NCI-H345 treated with DMSO at 0.1 percent for 48 hours (cell line): ENCODE data around the gene SLC49A4.

ENCODE experiments used
- DNase-seq: peaks from one replicate; lab custom pipeline; 2025; ENCODE audit not compliant: unreplicated experiment; lab: John Stamatoyannopoulos, UW

Gene SLC49A4

DNA sequence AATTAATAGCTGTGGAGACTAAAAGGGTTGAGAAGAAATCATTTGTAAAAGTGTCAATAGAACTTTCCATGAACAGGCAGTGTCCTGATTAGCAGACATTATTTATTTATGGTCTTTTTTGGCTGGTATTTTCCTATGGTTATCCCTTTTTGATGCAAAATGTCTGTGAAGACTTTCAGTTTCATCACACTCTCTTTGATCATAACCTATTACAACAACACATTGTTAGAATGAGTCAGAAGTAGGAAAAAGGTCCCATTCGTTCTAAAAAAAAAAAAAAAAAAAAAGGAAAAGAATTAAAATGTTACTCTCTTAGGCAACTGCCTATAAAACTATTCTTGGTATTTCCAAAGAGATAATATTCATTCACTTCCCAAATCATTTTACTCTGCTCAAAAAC, 62.1 kb downstream of the SLC49A4 start:
- no peak for DNase-seq

GRCh38 chr3:122858373-122858772, 63.5 kb downstream of the SLC49A4 start:
- no peak for DNase-seq

- DNase-seq, result no peak
Measured at GRCh38 chr3:122859021-122859805, 64.3 kb downstream of the SLC49A4 start.

- DNase-seq, result no peak
Measured at GRCh38 chr3:122862381-122862780, 67.5 kb downstream of the SLC49A4 start.

DNA sequence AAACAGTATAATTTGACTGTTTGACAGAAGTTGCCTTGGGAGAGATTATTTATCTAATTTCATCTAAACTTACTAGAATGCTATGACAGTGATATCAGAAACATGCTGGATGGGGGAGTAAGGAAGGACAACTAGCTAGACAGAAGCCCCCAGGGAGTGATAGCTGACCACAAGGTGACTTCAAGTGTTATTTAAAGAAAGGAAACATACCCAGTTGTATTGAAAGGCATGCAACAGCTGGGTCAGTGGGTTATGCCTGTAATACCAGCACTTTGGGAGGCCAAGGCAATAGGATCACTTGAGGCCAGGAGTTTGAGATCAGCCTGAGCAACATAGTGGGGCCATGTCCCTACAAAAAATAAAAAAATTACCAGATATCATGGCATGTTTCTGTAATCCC, 69.6 kb downstream of the SLC49A4 start:
- DNase-seq, result no peak

DNA sequence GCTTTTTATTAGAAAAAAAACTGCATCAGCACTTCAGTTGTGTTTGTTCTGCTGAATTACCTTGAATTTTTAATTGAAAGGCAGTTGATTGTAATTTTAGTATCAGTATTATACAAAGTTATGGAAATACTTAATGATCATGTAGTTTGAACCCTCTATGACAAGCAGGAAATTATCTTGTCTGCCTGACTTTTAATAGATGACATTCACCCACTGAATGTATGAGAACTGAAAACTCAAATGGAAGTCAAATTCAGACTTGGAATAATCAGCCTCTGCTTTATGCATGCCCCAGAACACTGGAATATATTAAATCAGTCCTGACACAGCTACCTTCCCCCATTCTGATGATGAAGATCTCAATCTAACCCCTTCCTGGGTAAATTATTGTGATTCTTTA, 73.5 kb downstream of the SLC49A4 start:
- no peak for DNase-seq

DNA sequence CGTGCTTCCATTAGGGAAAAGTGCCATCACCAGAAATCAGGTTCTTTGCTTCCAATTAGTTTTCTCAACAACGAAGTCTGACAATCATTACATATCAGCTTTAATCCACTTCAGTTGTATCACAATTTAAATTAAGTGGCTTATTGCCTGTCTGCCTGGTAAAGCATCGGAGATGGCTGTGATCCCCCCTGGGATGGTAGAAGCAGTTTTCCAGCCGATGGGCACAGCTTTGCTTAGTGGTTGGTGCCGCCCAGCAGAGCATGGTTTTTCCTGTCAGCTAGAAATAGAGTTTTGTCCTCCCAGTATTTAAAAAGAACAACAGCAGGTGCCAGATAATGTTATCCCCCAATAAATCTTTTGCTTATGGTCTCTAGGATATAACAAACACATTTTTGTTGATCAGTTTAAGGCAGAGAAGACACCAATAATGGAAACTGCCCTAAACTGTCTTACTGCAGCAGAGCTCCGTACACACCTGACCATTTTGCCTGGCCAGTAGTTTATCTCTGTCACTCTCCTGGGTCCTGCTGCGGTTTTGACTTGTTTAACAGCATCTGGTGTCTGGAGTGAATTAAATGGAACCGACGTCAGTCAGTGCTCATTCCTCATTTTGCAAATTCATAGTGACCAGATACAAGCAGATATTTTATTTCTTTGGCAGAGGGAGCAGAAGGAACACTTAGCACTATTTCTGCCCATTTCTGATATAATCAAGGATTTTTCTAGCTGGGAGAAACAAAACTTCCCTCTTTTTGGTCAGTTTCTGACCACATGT, 79.1 kb downstream of the SLC49A4 start:
- DNase-seq, result no peak

- DNase-seq, result no peak
Measured at GRCh38 chr3:122875547-122876127, 80.8 kb downstream of the SLC49A4 start.

DNA sequence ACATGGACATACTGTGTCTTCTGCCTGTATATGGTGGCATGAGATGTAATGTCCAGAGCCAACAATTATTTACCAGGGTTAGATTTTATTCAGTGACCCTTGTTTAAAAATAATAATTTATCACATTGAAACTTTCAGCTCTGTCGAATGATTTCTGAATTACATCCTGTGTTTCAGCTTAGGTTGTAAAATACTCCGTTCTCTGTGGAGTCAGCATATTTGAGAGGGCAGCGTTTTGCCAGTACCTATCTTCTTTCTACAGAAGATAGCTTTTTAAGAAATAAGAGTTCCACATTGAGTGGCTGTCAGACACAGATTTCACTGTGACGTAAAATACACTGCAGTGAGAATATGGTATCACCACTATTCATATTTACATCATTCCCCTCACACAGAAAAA, 85.3 kb downstream of the SLC49A4 start:
- no peak for DNase-seq

GRCh38 chr3:122880624-122881023, 85.8 kb downstream of the SLC49A4 start:
- no peak for DNase-seq

- no peak for DNase-seq
Measured at GRCh38 chr3:122882361-122882947, 87.6 kb downstream of the SLC49A4 start.

DNA sequence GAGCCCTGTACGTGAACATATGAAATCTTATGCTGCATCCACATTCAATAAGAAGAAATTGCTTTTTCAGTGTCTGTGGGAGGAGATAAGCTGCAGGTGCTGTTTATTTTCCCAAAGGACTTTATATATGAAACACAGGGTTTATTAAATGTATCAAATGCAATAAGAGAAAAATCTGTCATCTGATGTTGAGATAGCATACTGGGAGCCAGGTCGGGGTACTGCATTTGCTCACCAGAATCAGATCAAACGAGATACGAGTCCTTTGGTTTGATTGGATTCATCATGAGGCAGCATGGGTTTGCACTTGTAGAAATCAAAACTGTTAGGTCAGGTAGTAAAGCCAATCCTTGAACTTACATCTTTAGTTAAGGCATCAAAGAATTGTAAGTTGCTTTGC, 91.4 kb downstream of the SLC49A4 start:
- DNase-seq, result no peak

GRCh38 chr3:122886946-122887345, 92.1 kb downstream of the SLC49A4 start:
- DNase-seq, result no peak

GRCh38 chr3:122890077-122890719, 95.3 kb downstream of the SLC49A4 start:
- DNase-seq, result no peak

- no peak for DNase-seq
Measured at GRCh38 chr3:122890720-122891220, 95.9 kb downstream of the SLC49A4 start.

- no peak for DNase-seq
Measured at GRCh38 chr3:122892118-122892960, 97.5 kb downstream of the SLC49A4 start.

DNA sequence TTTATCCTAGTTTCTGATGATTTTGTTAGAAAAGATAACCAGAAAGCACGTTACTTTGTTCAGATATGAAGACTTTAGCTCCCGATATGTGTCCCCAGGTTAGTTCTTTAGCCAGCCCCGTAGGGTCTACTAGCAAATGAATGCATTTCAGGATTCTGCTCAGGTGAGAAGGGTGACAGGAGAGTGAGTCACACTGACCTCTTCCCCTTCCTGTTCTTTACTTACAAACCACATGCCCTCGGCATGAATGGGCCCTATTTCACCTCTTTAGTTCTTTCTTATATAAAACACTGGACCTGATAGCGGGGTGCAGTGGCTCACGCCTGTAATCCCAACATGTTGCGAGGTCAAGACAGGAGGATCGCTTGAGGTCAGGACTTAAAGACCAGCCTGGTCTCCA, 98.4 kb downstream of the SLC49A4 start:
- DNase-seq, result no peak

DNA sequence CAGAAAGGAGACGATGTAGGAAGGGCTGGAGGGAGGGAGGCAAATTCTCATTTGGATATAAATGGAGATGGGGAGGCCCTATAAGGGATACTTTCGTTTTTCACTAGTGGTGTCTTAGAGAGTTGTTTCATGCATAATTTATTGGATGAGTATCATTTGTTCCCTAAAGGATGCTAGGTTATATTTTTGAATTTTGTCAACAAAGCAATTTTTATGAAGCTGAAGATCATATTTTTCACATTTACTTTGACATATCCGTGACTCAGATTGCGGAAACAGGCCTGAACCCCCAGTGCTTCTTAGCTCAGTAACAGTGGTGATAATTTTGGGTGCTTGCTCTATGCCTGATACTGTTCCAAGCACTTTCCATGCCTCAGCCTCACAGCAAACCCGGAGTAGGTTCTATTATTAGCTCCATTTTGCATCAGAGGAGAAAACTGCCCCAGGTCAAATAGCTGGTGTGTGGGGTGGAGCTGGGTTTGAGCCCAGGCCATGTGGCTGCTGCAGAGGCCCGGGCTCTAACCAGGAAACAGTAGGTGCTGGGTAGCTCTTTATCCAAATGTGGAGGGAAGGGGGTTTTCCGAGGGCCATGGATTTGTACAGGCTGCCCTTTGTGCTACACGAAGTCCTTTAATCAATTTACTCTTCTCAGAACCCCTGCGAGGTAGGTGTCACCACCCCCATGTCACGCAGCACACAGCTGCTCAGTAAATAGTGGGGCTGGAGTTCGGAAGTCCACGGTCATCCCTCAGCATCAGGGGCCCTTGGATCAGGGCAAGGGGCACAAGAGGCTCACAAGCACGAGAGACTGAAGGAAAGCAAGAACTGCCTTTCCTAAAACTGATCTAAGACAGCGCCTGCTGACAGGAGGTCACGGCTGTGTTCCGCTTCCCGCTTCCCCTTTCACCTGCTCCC, 99.1 kb downstream of the SLC49A4 start:
- no peak for DNase-seq

- no peak for DNase-seq
Measured at GRCh38 chr3:122898298-122898697, 103.4 kb downstream of the SLC49A4 start.
